GM03348 (cell line): ENCODE measurements around the gene XPR1.

Experiments used
- DNase-seq: peaks from one replicate; pipeline ENCODE4 v3.0.0; 2012; ENCODE audit warnings: low spot score

XPR1 gene

GRCh38 chr1:180932378-180932777 is 300.6 kb downstream of the XPR1 start:
- no peak for DNase-seq

- DNase-seq = no peak
Observed at GRCh38 chr1:180933141-180933540, 301.3 kb downstream of the XPR1 start.

- no peak for DNase-seq
Observed at GRCh38 chr1:180934563-180934962, 302.7 kb downstream of the XPR1 start.

- DNase-seq = no peak
Observed at GRCh38 chr1:180935326-180936109, 303.7 kb downstream of the XPR1 start.

- DNase-seq = no peak
Observed at GRCh38 chr1:180936110-180937011, 304.5 kb downstream of the XPR1 start.

- DNase-seq = no peak
Observed at GRCh38 chr1:180937012-180937372, 305.2 kb downstream of the XPR1 start.

- DNase-seq = no peak
Observed at GRCh38 chr1:180937624-180938225, 305.9 kb downstream of the XPR1 start.

GRCh38 chr1:180939073-180939710 is 307.4 kb downstream of the XPR1 start:
- DNase-seq = no peak

- DNase-seq = no peak
Observed at GRCh38 chr1:180939711-180940103, 307.9 kb downstream of the XPR1 start.
